Neural crest cell (in vitro differentiated cells): ENCODE data around the gene CHD8. TPM values are rescaled to one million over a fixed set of nuclear protein-coding genes. Genes with fewer than 3 reads are reported as not detected.

Experiments used
- DNase-seq: peaks from one replicate; pipeline ENCODE4 v3.0.0; 2021; ENCODE audit warnings: low read depth, mixed read lengths, low spot score
- H3K27ac Mint-ChIP-seq: one replicate; pipeline ENCODE4 v1.8.0; 2021; ENCODE audit warnings: mild to moderate bottlenecking, mixed read lengths; ENCODE audit not compliant: unreplicated experiment
- H3K27me3 Mint-ChIP-seq: 2 replicates; pipeline ENCODE4 v1.8.0; 2021; ENCODE audit warnings: low read depth, mild to moderate bottlenecking, mixed read lengths
- H3K36me3 Mint-ChIP-seq: 2 replicates; pipeline ENCODE4 v1.8.0; 2021; ENCODE audit warnings: low read depth, mild to moderate bottlenecking, mixed read lengths
- H3K4me1 Mint-ChIP-seq: 2 replicates; pipeline ENCODE4 v1.8.0; 2021; ENCODE audit warnings: mixed read lengths
- H3K4me3 Mint-ChIP-seq: one replicate; pipeline ENCODE4 v1.8.0; 2021; ENCODE audit warnings: mild to moderate bottlenecking, mixed read lengths
- H3K9me3 Mint-ChIP-seq: 2 replicates; pipeline ENCODE4 v1.8.0; 2021; ENCODE audit warnings: mixed read lengths
- total RNA-seq: library from RNA; stranded (reverse); gene quantifications from 2 replicates; pipeline ENCODE4 v1.2.1, GENCODE V29; 2021
- TF ChIP-seq, protein P1 (sequence below): fragments of 200-600 bp; sonication (generic); conservative IDR thresholded peaks from 2 replicates; pipeline ENCODE4 v1.5.0; 2021; ENCODE audit warnings: antibody characterized with exemption, mild to moderate bottlenecking

Gene CHD8
- total RNA-seq, 1 donor from 2014 or later, result 137 TPM

DNA sequence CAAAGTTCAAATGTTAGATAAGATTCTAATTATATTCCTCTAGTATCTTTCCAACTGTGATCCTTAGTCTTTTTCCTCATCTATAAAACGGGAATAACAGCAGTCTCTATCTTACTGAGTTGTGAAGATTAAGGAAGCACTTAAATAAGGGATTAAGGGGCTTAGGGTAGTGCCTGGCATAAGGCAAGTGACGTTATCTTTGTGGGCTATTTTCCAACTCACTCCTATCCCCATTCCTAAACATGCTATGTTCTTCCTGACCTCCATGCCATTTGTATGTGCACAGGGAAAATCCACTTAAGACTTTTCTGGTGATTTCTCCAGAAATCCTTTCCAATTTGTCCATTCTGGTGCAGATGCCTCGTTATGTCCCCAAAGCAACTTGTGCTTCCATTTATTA is 105.4 kb downstream of the CHD8 start:
- Mint-ChIP-seq H3K27ac (no peak overlapping the region), H3K4me1 (no peaks in the 10 kb centered on the region), H3K27me3 (no peaks in the 10 kb centered on the region), H3K4me3 (no peak overlapping the region), H3K9me3 (no peaks in the 10 kb centered on the region), H3K36me3 (peaks cover 24% of the 10 kb centered on the region)
- TF ChIP-seq, protein P1, sequence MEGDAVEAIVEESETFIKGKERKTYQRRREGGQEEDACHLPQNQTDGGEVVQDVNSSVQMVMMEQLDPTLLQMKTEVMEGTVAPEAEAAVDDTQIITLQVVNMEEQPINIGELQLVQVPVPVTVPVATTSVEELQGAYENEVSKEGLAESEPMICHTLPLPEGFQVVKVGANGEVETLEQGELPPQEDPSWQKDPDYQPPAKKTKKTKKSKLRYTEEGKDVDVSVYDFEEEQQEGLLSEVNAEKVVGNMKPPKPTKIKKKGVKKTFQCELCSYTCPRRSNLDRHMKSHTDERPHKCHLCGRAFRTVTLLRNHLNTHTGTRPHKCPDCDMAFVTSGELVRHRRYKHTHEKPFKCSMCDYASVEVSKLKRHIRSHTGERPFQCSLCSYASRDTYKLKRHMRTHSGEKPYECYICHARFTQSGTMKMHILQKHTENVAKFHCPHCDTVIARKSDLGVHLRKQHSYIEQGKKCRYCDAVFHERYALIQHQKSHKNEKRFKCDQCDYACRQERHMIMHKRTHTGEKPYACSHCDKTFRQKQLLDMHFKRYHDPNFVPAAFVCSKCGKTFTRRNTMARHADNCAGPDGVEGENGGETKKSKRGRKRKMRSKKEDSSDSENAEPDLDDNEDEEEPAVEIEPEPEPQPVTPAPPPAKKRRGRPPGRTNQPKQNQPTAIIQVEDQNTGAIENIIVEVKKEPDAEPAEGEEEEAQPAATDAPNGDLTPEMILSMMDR, result no peak
- DNase-seq, result no peak

DNA sequence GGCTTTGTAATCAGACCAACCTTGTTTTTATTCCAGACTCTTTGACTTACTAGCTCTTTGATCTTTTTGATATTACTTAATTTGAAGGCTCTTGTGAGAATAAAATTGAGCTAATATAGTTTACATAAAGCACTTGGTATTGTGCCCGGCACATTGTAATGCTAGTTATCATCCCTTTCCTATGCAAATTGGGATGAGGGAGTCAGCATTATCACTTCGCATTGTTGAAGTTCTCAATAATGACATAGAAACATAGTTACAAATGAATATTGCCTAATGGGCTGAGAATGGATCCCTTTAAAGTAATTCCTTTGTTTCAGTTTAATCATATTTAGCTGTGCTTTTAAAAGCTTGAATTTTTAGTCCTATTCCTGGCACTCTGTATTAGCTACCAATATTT is 108.7 kb downstream of the CHD8 start:
- no peak for DNase-seq
- Mint-ChIP-seq H3K36me3 (peaks cover 4% of the 10 kb centered on the region), H3K4me3 (no peak overlapping the region), H3K4me1 (no peaks in the 10 kb centered on the region), H3K27ac (no peak overlapping the region), H3K27me3 (no peaks in the 10 kb centered on the region), H3K9me3 (no peaks in the 10 kb centered on the region)
- TF ChIP-seq, protein P1, result no peak

DNA sequence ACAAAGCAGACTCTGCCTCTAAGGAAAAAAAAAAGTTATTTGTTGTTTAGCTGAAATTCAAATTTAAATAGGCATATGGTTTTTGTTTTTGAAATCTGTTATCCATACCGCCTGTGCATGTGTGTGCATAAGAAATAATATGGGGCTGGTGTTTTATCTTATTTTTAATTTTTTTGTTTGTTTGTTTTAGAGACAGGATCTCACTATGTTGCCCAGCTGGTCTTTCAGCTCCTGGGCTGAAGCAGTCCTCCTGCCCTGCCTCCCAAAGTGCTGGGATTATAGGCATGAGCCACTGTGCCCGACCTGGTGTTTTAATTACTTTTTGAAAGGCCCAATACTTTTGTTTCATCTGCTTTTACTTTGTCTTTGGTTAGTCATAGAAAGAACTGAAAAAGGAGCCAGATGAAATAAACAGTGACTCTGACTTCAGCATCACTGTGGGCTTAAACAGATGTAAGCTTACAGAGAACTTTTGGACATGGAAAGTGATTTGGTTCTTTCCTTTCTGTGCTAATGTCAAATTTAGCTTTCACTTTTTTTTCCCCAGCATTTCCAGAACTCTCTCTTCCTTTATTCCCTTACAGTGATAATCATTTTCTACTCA is 109.3 kb downstream of the CHD8 start:
- no peak overlapping the region for H3K27ac Mint-ChIP-seq
- H3K4me3 Mint-ChIP-seq, result no peak overlapping the region
- no peak for DNase-seq
- H3K27me3 Mint-ChIP-seq, result no peaks in the 10 kb centered on the region
- no peaks in the 10 kb centered on the region for H3K36me3 Mint-ChIP-seq
- H3K4me1 Mint-ChIP-seq, result no peaks in the 10 kb centered on the region
- TF ChIP-seq, protein P1, result no peak
- H3K9me3 Mint-ChIP-seq, result no peaks in the 10 kb centered on the region

DNA sequence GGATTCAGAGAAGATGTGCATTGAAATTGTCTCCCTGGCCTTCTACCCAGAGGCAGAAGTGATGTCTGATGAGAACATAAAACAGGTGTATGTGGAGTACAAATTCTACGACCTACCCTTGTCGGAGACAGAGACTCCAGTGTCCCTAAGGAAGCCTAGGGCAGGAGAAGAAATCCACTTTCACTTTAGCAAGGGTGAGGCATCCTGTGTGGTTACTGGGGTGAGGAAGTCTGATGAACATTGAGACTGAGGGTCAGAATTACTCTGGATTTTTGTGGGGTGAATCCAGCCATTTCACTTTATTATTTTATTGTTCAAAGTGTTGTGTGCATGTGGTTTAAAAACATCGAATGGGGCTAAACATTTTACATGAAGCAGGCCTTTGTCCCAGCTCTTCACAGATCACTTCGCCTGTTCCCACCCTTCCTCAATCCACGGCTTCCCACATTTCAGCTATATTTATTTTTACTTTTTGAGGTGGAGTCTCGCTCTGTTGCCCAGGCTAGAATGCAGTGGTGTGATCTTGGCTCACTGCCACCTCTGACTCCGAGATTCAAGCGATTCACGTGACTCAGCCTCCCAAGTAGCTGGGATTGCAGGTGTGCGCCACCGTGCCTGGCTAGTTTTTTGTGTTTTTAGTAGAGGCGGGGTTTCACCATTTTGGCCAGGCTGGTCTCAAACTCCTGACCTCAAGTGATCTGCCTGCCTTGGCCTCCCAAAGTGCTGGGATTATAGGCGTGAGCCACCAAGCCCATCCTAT is 112.7 kb downstream of the CHD8 start:
- no peak for DNase-seq
- Mint-ChIP-seq H3K4me3 (no peak overlapping the region), H3K4me1 (no peaks in the 10 kb centered on the region)

More for the DNA sequence above, 112.7 kb downstream of the CHD8 start:
- Mint-ChIP-seq H3K27me3 (peaks cover 4% of the 10 kb centered on the region), H3K9me3 (no peaks in the 10 kb centered on the region), H3K36me3 (no peaks in the 10 kb centered on the region), H3K27ac (no peak overlapping the region)
- TF ChIP-seq, protein P1, result no peak

Other genes starting within 250 kb of the CHD8 start
- gene HNRNPC, start 186.7 kb downstream of the CHD8 start, total RNA-seq, result 993 and 1,012 TPM in 2 replicates
- gene RPGRIP1, start 176.0 kb downstream of the CHD8 start, total RNA-seq, result not detected in 2 replicates
- gene SUPT16H, start 72.1 kb downstream of the CHD8 start, total RNA-seq, result 199 and 205 TPM in 2 replicates
- gene RAB2B, start 20.8 kb upstream of the CHD8 start, total RNA-seq, result 30.2 and 31.6 TPM in 2 replicates
- gene TOX4, start 21.1 kb upstream of the CHD8 start, total RNA-seq, result 59.7 and 64.3 TPM in 2 replicates
- gene METTL3, start 55.2 kb upstream of the CHD8 start, total RNA-seq, result 90.7 and 96.6 TPM in 2 replicates
- 160 and 164 TPM in 2 replicates for gene SALL2, start 70.2 kb upstream of the CHD8 start, total RNA-seq
- gene OR10G3, start 124.0 kb upstream of the CHD8 start, total RNA-seq, result not detected in 2 replicates
- gene OR10G2, start 178.8 kb upstream of the CHD8 start, total RNA-seq, result not detected in 2 replicates
- not detected in 2 replicates for gene OR4E2, start 197.7 kb upstream of the CHD8 start, total RNA-seq
- not detected in 2 replicates for gene OR4E1, start 217.7 kb upstream of the CHD8 start, total RNA-seq